Measurements from ENCODE around the gene NSD2. TPM values are rescaled to one million over a fixed set of nuclear protein-coding genes. Genes with fewer than 3 reads are reported as not detected.

Gene NSD2
- total RNA-seq, 1 experiment from 2014 or later: 109 TPM

GRCh38 chr4:1869530-1870327, 1.5 kb upstream of the NSD2 start:
- no peak for DNase-seq (ENCODE audit: unreplicated experiment)
- TF ChIP-seq, protein P1, sequence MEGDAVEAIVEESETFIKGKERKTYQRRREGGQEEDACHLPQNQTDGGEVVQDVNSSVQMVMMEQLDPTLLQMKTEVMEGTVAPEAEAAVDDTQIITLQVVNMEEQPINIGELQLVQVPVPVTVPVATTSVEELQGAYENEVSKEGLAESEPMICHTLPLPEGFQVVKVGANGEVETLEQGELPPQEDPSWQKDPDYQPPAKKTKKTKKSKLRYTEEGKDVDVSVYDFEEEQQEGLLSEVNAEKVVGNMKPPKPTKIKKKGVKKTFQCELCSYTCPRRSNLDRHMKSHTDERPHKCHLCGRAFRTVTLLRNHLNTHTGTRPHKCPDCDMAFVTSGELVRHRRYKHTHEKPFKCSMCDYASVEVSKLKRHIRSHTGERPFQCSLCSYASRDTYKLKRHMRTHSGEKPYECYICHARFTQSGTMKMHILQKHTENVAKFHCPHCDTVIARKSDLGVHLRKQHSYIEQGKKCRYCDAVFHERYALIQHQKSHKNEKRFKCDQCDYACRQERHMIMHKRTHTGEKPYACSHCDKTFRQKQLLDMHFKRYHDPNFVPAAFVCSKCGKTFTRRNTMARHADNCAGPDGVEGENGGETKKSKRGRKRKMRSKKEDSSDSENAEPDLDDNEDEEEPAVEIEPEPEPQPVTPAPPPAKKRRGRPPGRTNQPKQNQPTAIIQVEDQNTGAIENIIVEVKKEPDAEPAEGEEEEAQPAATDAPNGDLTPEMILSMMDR (IDR thresholded peaks at IDR 0.05; ENCODE audit: unreplicated experiment): no peak
- Mint-ChIP-seq H3K27me3 (ENCODE audit: insufficient read depth, unreplicated experiment) (no peaks in the 10 kb centered on the region), H3K4me3 (ENCODE audit: unreplicated experiment) (peak overlapping the region; percentile 82), H3K4me1 (ENCODE audit: insufficient read depth, unreplicated experiment) (peaks cover 21% of the 10 kb centered on the region), H3K27ac (ENCODE audit: low read depth, unreplicated experiment) (peak overlapping the region; percentile 74), H3K36me3 (ENCODE audit: insufficient read depth, unreplicated experiment) (no peaks in the 10 kb centered on the region), H3K9me3 (ENCODE audit: unreplicated experiment) (no peaks in the 10 kb centered on the region)
- TSS peak; percentile 28 for BruUV-seq (replicated peaks)
- intact Hi-C loops (cut with micrococcal nuclease): loop anchor here (2.0 kb wide), 1 partner anchor 29 kb away; no protein-coding TSS in a partner anchor
- ChIA-PET POLR2A (interaction anchor here (0.6 to 1.7 kb wide), 11 partner anchors 9 to 324 kb away, joined by 3 to 45 read pairs (median 3); partner anchors contain the start of gene LETM1), CTCF (interaction anchor here (1.1 kb wide), 1 partner anchor 30 kb away, joined by 3 read pairs; no protein-coding TSS in a partner anchor)

DNA sequence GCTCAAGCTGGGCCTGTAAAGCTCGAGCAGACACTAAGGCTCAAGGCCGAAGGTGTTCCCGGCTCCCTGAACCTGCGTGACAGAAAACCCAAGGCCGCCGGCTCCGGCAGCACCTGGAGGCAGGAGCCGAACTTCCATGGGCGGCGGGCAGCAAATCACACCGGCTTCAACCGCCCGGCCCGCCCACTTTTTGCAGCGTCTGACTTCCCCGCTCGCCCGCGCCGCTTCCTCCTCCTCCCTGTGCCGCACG, 940 bp upstream of the NSD2 start:
- TF ChIP-seq, protein P1 (IDR thresholded peaks at IDR 0.05; ENCODE audit: unreplicated experiment): no peak
- DNase-seq (ENCODE audit: unreplicated experiment): peak; percentile 88
- no TSS peak for BruUV-seq (replicated peaks)
- ChIA-PET CTCF (interaction anchor here (0.7 to 1.1 kb wide), 2 partner anchors 28 to 29 kb away, joined by 3 to 4 read pairs; no protein-coding TSS in a partner anchor), POLR2A (interaction anchor here (0.6 to 1.7 kb wide), 12 partner anchors 9 to 324 kb away, joined by 3 to 45 read pairs (median 3); partner anchors contain the start of gene LETM1)
- H3K4me3 Mint-ChIP-seq (ENCODE audit: unreplicated experiment): peak overlapping the region; percentile 82
- no peaks in the 10 kb centered on the region for H3K27me3 Mint-ChIP-seq (ENCODE audit: insufficient read depth, unreplicated experiment)
- peaks cover 21% of the 10 kb centered on the region for H3K4me1 Mint-ChIP-seq (ENCODE audit: insufficient read depth, unreplicated experiment)
- peak overlapping the region; percentile 74 for H3K27ac Mint-ChIP-seq (ENCODE audit: low read depth, unreplicated experiment)
- H3K9me3 Mint-ChIP-seq (ENCODE audit: unreplicated experiment): no peaks in the 10 kb centered on the region
- no peaks in the 10 kb centered on the region for H3K36me3 Mint-ChIP-seq (ENCODE audit: insufficient read depth, unreplicated experiment)
- intact Hi-C loops (cut with micrococcal nuclease): loop anchor here (2.0 kb wide), 1 partner anchor 29 kb away; no protein-coding TSS in a partner anchor

- DNase-seq (ENCODE audit: unreplicated experiment): no peak
- ChIA-PET CTCF (no interaction called here), POLR2A (no interaction called here)
- no peaks in the 10 kb centered on the region for H3K9me3 Mint-ChIP-seq (ENCODE audit: unreplicated experiment)
- no peak overlapping the region for H3K27ac Mint-ChIP-seq (ENCODE audit: low read depth, unreplicated experiment)
- TF ChIP-seq, protein P1 (IDR thresholded peaks at IDR 0.05; ENCODE audit: unreplicated experiment): no peak
- H3K27me3 Mint-ChIP-seq (ENCODE audit: insufficient read depth, unreplicated experiment): no peaks in the 10 kb centered on the region
- H3K4me1 Mint-ChIP-seq (ENCODE audit: insufficient read depth, unreplicated experiment): peaks cover 21% of the 10 kb centered on the region
- intact Hi-C loops (cut with micrococcal nuclease): loop anchor here (2.0 kb wide), 1 partner anchor 27 kb away; no protein-coding TSS in a partner anchor
- no TSS peak for BruUV-seq (replicated peaks)
- no peaks in the 10 kb centered on the region for H3K36me3 Mint-ChIP-seq (ENCODE audit: insufficient read depth, unreplicated experiment)
- peak overlapping the region; percentile 88 for H3K4me3 Mint-ChIP-seq (ENCODE audit: unreplicated experiment)
Measured at GRCh38 chr4:1871471-1872021, 353 bp downstream of the NSD2 start.

GRCh38 chr4:1872870-1873269, 1.7 kb downstream of the NSD2 start:
- ChIA-PET POLR2A (interaction anchor here (1.4 to 2.5 kb wide), 6 partner anchors 10 to 27 kb away, joined by 3 to 18 read pairs (median 6); partner anchors contain the start of gene LETM1), CTCF (interaction anchor here (0.7 to 2.0 kb wide), 5 partner anchors 26 to 120 kb away, joined by 3 to 12 read pairs (median 3); no protein-coding TSS in a partner anchor)
- DNase-seq (ENCODE audit: unreplicated experiment): peak; percentile 34
- TF ChIP-seq, protein P1 (IDR thresholded peaks at IDR 0.05; ENCODE audit: unreplicated experiment): no peak
- H3K4me1 Mint-ChIP-seq (ENCODE audit: insufficient read depth, unreplicated experiment): peaks cover 29% of the 10 kb centered on the region
- H3K4me3 Mint-ChIP-seq (ENCODE audit: unreplicated experiment): peak overlapping the region; percentile 88
- peak overlapping the region; percentile 82 for H3K27ac Mint-ChIP-seq (ENCODE audit: low read depth, unreplicated experiment)
- no peaks in the 10 kb centered on the region for H3K9me3 Mint-ChIP-seq (ENCODE audit: unreplicated experiment)
- no peaks in the 10 kb centered on the region for H3K36me3 Mint-ChIP-seq (ENCODE audit: insufficient read depth, unreplicated experiment)
- H3K27me3 Mint-ChIP-seq (ENCODE audit: insufficient read depth, unreplicated experiment): no peaks in the 10 kb centered on the region
- TSS peak; percentile 50 for BruUV-seq (replicated peaks)
- intact Hi-C loops (cut with micrococcal nuclease): no loop called here
